Activated T-cell treated with anti-CD3 and anti-CD28 coated beads for 1 hour (primary cell): ENCODE measurements around the gene PTPRD.
"Not testable (repeated sequence)": the region's sequence is repeated elsewhere in the genome, so short reads cannot be mapped to it uniquely, and the experiment has no call there.

Experiments used
- DNase-seq: peaks from one replicate; pipeline ENCODE4 v3.0.0-alpha.2; 2020; ENCODE audit warnings: low read depth

PTPRD gene

DNA sequence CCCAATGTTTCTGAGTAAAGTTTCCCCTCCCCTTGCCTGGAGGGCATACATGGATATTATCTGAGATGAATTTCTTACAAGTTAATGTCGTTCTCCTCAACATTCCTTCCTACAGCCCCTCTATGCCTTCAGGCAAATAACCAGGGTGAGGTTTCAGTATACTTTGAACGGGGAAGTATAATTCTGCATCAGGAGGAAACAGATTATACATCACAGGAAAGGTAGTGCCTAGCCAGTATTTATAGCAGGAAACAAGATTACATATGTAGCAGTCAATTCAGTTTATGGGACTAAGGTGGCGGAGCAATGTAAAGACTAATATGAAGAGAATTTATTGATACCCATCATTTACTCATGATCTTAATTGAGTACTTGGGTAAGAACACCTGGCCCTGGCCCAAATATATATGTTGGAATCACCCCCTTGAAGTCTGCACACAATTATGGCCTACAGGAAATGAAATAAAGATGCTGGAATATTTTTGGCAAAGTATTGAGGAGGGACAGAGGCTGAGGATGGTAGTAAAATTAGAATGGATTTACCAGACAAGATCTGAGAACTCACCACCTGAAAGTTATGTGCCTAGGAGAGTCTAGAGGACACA lies 661.1 kb downstream of the PTPRD start:
- DNase-seq, result no peak

- no peak for DNase-seq
These were observed 662.0 kb downstream of the PTPRD start for GRCh38 chr9:9950813-9951212.

GRCh38 chr9:9949978-9950377 lies 662.8 kb downstream of the PTPRD start:
- DNase-seq, result no peak

- DNase-seq, result no peak
These were observed 663.4 kb downstream of the PTPRD start for GRCh38 chr9:9949368-9949767.

GRCh38 chr9:9945966-9946365 lies 666.8 kb downstream of the PTPRD start:
- DNase-seq, result no peak

GRCh38 chr9:9942764-9943424 lies 669.9 kb downstream of the PTPRD start:
- DNase-seq, result peak; percentile 17

DNA sequence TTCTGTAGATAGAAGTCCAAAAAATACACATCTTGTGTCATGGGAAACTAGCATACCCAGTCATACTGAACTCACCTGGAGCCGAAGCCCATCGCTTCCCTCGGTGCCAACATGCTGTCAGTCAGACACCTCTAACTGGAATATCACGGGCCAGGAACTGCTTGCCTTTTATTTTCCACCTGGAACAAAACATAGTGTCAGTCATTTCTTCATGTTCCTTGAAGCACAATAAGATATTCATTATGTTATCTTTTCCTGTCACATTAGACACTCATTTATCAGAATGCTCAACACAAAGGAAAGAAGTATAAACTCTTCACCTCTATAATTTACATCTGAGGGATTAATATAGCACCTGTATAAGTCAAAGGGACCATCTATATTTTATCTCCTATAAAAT lies 674.4 kb downstream of the PTPRD start:
- no peak for DNase-seq

- not testable (repeated sequence) for DNase-seq
These were observed 681.3 kb downstream of the PTPRD start for GRCh38 chr9:9931464-9931863.

DNA sequence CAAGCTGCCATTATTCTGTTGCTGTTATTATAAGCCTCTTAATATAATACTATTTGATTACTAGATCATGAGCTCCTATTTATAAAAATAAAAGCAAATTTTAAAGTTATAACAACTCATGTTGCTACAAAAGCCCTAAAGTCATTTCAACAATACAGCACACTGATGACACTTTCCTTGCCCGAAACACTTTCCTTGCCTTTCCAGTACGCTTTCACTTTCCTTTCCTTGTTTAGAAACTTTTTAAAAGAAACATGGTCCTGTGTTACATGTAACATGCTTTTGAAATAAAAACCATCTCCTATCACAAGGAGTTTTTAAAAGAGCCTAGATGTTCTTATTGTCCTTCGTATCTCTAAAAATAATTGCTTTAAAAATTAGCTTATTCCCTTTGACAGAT lies 688.4 kb downstream of the PTPRD start:
- DNase-seq, result no peak

DNA sequence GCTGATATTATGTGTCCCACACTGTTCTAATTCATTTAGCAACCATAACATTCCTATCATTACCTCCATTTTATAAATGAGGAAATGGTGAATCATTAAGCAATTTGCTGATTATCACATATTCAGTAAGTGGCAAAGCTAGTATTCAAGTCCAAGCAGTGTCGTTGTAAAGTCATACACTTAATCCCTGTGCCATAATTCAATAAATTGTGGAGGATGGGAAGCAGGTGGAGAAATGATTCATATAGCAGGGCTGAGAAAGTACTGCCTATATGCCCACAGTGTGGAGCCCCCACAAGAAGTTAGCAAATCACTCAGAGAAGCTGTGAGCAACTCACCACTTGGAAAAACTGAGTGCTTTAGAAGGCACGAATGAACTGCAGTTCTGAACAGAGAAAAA lies 691.0 kb downstream of the PTPRD start:
- no peak for DNase-seq

- DNase-seq, result no peak
These were observed 692.3 kb downstream of the PTPRD start for GRCh38 chr9:9920425-9921060.

GRCh38 chr9:9919174-9919775 lies 693.5 kb downstream of the PTPRD start:
- DNase-seq, result no peak

DNA sequence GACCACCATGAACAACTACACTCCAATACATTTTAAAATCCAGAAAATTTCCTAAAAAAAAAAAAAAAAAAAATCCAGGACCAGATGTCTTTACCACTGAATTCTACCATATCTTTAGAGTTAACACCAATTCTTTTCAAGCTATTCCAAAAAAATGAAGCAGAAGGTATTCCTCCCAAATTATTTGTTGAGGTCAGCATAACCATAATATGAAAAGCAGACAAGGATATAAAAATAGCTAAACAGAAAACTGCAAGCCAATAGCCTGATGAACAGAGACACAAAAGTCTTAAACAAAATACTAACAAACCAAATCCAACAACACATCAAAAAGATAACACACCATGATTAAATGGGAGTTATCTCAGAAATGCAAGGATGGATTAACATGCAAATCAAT lies 695.4 kb downstream of the PTPRD start:
- DNase-seq, result no peak

GRCh38 chr9:9914174-9914573 lies 698.6 kb downstream of the PTPRD start:
- no peak for DNase-seq

DNA sequence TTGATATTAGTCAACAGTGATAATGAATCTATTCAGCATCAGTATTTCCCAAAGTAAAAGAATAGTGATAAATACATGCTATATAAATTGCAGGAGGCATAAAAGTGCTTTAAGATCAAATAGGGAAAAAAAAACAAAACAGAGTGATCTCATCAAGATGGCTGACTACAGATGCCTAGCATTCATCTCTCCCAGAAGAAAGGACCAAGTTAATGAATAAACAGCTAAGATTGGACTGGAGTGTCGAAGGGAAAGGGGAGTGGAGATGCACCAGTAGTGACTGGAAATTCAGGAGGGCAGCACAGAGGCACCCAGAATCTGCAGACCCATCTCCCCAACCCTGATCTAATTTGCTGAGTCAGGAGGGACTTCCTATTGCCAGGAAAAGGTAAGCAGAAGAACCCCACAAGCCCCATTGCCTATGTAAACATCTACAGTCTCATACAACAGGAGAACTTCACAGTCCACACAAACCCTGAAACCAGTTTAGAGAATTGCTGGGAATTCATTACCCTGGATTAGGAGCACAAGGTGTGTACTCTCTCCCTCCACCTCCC lies 699.4 kb downstream of the PTPRD start:
- no peak for DNase-seq

DNA sequence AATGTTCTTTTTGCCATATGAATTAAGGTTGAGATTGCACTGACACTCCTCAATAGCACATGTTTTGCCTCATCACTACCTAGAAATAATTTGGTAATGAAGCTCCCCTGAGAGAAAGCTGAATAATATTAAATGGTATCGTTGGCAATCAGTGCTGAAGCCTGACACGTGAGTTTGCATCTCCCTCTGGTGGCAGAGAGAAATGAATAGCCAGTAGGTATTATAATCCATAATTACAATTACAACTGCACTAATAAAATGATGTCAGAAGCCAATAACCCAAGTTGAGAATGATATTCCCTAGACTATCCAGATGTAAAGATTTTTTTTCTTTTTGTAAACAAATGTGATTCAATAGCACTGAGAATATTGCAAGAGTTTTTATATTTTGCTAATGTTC lies 700.3 kb downstream of the PTPRD start:
- no peak for DNase-seq

GRCh38 chr9:9905736-9906135 lies 707.1 kb downstream of the PTPRD start:
- no peak for DNase-seq

GRCh38 chr9:9904041-9904440 lies 708.8 kb downstream of the PTPRD start:
- DNase-seq, result no peak

GRCh38 chr9:9901624-9902023 lies 711.2 kb downstream of the PTPRD start:
- DNase-seq, result no peak

GRCh38 chr9:9893837-9894236 lies 719.0 kb downstream of the PTPRD start:
- no peak for DNase-seq

- DNase-seq, result no peak
These were observed 720.6 kb downstream of the PTPRD start for GRCh38 chr9:9892217-9892616.

- no peak for DNase-seq
These were observed 731.1 kb downstream of the PTPRD start for GRCh38 chr9:9881692-9882091.

- no peak for DNase-seq
These were observed 738.5 kb downstream of the PTPRD start for GRCh38 chr9:9874270-9874669.
